K562 (cell line): ENCODE measurements around the gene PEX5L.

Experiments used
- CBFB ChIP-seq: sonication (generic); formaldehyde crosslinking; IDR thresholded peaks from 2 replicates; pipeline ENCODE4 v1.4.0; 2020; ENCODE audit warnings: mild to moderate bottlenecking, missing genetic modification reagents
- FUS ChIP-seq: fragments of 200-400 bp; formaldehyde crosslinking; optimal IDR thresholded peaks from 2 replicates; pipeline ENCODE3; 2017; ENCODE audit warnings: low read depth, low read length
- GABPA ChIP-seq: fragments of 200-800 bp; sonication (Bioruptor generic); conservative IDR thresholded peaks from 2 replicates; pipeline ENCODE4 v1.6.1; 2016; ENCODE audit warnings: low read depth, missing genetic modification characterization, missing compliant biosample characterization
- NFIC ChIP-seq: fragments of 450-650 bp; IDR thresholded peaks from 2 replicates; pipeline ENCODE4 v1.6.1; 2017; ENCODE audit warnings: mild to moderate bottlenecking, inconsistent platforms
- RFX5 ChIP-seq: IDR thresholded peaks from 2 replicates; pipeline ENCODE4 v1.6.1; 2011; ENCODE audit warnings: low read depth, mild to moderate bottlenecking, improper control_type of control experiment, low read length
- SMAD3 ChIP-seq: fragments of 450-650 bp; formaldehyde crosslinking; conservative IDR thresholded peaks from 2 replicates; pipeline ENCODE4 v1.4.0; 2020; ENCODE audit warnings: mild to moderate bottlenecking
- SP1 ChIP-seq: sonication (generic); formaldehyde crosslinking; IDR thresholded peaks from 2 replicates; pipeline ENCODE4 v1.8.1; 2022; ENCODE audit warnings: mild to moderate bottlenecking, missing genetic modification reagents
- SRSF7 ChIP-seq: fragments of 200-400 bp; formaldehyde crosslinking; optimal IDR thresholded peaks from 2 replicates; pipeline ENCODE3; 2017; ENCODE audit warnings: mild to moderate bottlenecking, low read depth, low read length
- TF ChIP-seq, protein P1 (sequence below), 2 experiments: fragments of 450-650 bp in 1 of 2; sonication (generic) in 1 of 2; formaldehyde crosslinking in 1 of 2; IDR thresholded peaks; 2 replicates each; pipeline versions ENCODE4 v1.7.1 to v1.9.0; 2016 to 2022; ENCODE audit warnings: inconsistent platforms in 1 of 2, mild to moderate bottlenecking in 1 of 2, missing genetic modification reagents in 1 of 2
- TF ChIP-seq, protein P2 (sequence below), 3 experiments: IDR thresholded peaks in 2 of 3; conservative IDR thresholded peaks in 1 of 3; 2 replicates each; pipeline ENCODE4 v1.5.1; 2011 to 2012; ENCODE audit warnings: low read length in 3 of 3, mild to moderate bottlenecking in 3 of 3, control low read depth in 2 of 3, improper control_type of control experiment in 1 of 3, inconsistent platforms in 1 of 3, low read depth in 1 of 3, mixed read lengths in 1 of 3, moderate library complexity in 1 of 3; ENCODE audit not compliant: insufficient read depth in 2 of 3
- TF ChIP-seq, protein P3 (sequence below): sonication (generic); formaldehyde crosslinking; IDR thresholded peaks from 2 replicates; pipeline ENCODE4 v1.8.0; 2023; ENCODE audit warnings: mild to moderate bottlenecking, missing genetic modification reagents

DNA sequence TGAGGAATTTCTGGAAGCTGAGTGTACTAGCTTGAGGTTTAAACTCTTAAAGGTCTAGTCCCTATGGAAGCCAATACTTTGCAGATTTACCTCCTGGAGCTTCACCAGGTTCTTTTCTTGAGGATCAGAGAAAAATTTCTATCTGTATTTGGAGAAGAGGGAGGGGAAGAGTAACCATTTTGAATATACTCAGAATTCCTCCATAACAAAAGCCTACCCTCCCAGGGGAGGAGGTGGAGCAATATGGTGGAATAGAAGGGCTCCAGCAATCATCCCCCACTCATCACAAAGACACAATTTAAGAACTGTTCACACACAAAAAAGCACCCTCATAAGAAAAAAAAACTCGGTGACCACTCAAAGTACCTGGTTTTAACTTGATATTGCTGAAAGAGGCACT, 36.0 kb upstream of the PEX5L start:
- TF ChIP-seq, protein P1, sequence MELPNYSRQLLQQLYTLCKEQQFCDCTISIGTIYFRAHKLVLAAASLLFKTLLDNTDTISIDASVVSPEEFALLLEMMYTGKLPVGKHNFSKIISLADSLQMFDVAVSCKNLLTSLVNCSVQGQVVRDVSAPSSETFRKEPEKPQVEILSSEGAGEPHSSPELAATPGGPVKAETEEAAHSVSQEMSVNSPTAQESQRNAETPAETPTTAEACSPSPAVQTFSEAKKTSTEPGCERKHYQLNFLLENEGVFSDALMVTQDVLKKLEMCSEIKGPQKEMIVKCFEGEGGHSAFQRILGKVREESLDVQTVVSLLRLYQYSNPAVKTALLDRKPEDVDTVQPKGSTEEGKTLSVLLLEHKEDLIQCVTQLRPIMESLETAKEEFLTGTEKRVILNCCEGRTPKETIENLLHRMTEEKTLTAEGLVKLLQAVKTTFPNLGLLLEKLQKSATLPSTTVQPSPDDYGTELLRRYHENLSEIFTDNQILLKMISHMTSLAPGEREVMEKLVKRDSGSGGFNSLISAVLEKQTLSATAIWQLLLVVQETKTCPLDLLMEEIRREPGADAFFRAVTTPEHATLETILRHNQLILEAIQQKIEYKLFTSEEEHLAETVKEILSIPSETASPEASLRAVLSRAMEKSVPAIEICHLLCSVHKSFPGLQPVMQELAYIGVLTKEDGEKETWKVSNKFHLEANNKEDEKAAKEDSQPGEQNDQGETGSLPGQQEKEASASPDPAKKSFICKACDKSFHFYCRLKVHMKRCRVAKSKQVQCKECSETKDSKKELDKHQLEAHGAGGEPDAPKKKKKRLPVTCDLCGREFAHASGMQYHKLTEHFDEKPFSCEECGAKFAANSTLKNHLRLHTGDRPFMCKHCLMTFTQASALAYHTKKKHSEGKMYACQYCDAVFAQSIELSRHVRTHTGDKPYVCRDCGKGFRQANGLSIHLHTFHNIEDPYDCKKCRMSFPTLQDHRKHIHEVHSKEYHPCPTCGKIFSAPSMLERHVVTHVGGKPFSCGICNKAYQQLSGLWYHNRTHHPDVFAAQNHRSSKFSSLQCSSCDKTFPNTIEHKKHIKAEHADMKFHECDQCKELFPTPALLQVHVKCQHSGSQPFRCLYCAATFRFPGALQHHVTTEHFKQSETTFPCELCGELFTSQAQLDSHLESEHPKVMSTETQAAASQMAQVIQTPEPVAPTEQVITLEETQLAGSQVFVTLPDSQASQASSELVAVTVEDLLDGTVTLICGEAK (IDR thresholded peaks at IDR 0.05), result no peak
- TF ChIP-seq, protein P1 (CRISPR knock-in tag; IDR thresholded peaks at IDR 0.05), result no peak
- TF ChIP-seq RFX5 (no peak), FUS (no peak), SP1 (CRISPR knock-in tag) (no peak), NFIC (no peak), CBFB (CRISPR knock-in tag) (no peak), SRSF7 (no peak), SMAD3 (CRISPR knock-in tag) (no peak), GABPA (tag) (no peak)
- TF ChIP-seq, protein P2, sequence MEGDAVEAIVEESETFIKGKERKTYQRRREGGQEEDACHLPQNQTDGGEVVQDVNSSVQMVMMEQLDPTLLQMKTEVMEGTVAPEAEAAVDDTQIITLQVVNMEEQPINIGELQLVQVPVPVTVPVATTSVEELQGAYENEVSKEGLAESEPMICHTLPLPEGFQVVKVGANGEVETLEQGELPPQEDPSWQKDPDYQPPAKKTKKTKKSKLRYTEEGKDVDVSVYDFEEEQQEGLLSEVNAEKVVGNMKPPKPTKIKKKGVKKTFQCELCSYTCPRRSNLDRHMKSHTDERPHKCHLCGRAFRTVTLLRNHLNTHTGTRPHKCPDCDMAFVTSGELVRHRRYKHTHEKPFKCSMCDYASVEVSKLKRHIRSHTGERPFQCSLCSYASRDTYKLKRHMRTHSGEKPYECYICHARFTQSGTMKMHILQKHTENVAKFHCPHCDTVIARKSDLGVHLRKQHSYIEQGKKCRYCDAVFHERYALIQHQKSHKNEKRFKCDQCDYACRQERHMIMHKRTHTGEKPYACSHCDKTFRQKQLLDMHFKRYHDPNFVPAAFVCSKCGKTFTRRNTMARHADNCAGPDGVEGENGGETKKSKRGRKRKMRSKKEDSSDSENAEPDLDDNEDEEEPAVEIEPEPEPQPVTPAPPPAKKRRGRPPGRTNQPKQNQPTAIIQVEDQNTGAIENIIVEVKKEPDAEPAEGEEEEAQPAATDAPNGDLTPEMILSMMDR (IDR thresholded peaks at IDR 0.05 in 2 of 3, conservative IDR thresholded peaks at IDR 0.05 in 1 of 3; ENCODE audit: insufficient read depth in 2 of 3, low read depth in 1 of 3, low read length in 3 of 3), result no peak
- TF ChIP-seq, protein P3, sequence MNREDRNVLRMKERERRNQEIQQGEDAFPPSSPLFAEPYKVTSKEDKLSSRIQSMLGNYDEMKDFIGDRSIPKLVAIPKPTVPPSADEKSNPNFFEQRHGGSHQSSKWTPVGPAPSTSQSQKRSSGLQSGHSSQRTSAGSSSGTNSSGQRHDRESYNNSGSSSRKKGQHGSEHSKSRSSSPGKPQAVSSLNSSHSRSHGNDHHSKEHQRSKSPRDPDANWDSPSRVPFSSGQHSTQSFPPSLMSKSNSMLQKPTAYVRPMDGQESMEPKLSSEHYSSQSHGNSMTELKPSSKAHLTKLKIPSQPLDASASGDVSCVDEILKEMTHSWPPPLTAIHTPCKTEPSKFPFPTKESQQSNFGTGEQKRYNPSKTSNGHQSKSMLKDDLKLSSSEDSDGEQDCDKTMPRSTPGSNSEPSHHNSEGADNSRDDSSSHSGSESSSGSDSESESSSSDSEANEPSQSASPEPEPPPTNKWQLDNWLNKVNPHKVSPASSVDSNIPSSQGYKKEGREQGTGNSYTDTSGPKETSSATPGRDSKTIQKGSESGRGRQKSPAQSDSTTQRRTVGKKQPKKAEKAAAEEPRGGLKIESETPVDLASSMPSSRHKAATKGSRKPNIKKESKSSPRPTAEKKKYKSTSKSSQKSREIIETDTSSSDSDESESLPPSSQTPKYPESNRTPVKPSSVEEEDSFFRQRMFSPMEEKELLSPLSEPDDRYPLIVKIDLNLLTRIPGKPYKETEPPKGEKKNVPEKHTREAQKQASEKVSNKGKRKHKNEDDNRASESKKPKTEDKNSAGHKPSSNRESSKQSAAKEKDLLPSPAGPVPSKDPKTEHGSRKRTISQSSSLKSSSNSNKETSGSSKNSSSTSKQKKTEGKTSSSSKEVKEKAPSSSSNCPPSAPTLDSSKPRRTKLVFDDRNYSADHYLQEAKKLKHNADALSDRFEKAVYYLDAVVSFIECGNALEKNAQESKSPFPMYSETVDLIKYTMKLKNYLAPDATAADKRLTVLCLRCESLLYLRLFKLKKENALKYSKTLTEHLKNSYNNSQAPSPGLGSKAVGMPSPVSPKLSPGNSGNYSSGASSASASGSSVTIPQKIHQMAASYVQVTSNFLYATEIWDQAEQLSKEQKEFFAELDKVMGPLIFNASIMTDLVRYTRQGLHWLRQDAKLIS (CRISPR knock-in tag), result no peak
